NB4 (cell line): ENCODE data around the gene PPTC7.

Source experiments
- CTCF ChIP-seq: IDR thresholded peaks from one replicate; pipeline ENCODE4 v1.5.1; 2012; ENCODE audit warnings: low read depth, low read length
- MAX ChIP-seq: IDR thresholded peaks from 2 replicates; pipeline ENCODE4 v1.6.1; 2011; ENCODE audit warnings: low read depth, low read length
- MYC ChIP-seq: IDR thresholded peaks from 2 replicates; pipeline ENCODE4 v1.6.1; 2011; ENCODE audit warnings: low read depth, low read length
- POLR2A ChIP-seq: IDR thresholded peaks from 2 replicates; pipeline ENCODE4 v1.6.1; 2011; ENCODE audit warnings: mild to moderate bottlenecking; ENCODE audit not compliant: insufficient read length; ENCODE audit errors: extremely low read depth

GRCh38 chr12:110627500-110628195, 44.5 kb upstream of the PPTC7 start:
- no peak for TF ChIP-seq CTCF
- TF ChIP-seq POLR2A: no peak
- no peak for TF ChIP-seq MAX
- TF ChIP-seq MYC: no peak
